ENCODE results near the gene DCHS1.

Gene DCHS1

DNA sequence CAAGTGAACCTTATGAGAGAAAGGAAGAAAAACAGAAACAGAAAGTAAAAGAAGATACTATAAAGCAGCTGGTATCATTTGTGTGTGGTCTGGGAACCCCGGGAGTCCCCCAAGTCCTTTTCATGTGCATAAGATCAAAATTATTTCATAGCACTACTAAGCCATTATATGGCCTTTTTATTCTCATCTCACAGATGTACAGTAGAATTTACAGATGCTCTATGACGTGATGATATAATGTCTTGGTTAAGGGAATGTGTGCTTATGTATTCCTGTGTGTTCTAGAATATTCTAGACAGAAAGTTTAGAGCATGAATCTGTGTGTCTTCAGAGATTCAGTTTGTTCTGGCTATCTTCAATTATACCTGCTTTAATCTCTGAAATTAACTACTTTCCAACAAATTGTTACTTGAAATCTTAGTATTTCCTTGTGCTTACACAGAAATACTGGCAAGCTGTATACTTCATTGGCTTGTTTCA is 27.8 kb downstream of the DCHS1 start:
- no peak for DNase-seq

DNA sequence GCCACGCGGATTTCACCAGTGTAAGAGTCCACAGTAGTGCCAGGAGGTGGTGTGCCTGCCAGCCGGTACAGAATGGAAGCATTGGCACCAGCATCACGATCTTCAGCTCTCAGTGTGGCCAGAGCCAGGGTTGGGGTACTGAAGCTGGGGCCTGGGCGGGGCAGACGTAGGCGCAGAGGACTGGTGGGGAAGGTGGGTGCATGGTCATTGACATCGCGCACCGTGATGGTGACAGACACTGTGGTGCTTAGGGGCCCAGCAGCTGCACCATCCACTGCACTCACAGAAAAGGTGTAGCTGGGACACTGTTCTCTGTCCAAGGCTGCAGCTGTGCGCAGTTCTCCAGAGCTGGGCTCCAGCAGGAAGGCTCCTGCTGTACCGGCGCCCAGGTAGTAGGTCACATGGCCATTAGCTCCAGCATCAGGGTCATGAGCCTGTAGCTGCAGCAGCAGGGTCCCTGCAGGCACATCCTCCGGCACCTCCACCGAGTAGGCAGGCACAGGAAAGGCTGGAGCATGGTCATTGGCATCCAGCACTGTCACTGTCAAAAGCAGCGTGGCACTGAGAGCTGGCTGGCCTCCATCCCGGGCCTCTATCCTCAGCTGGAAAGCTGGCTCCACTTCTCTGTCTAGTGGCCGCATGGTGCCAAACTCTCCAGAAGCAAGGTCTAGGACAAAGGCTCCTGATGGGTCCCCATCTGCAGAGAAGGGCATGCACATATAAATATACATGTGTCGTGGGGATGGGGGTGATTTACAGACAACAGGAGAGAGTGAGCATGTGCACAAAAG is 28.4 kb downstream of the DCHS1 start:
- no peak for DNase-seq

- DNase-seq, result no peak
Observed at GRCh38 chr11:6625832-6626420, 29.7 kb downstream of the DCHS1 start.

DNA sequence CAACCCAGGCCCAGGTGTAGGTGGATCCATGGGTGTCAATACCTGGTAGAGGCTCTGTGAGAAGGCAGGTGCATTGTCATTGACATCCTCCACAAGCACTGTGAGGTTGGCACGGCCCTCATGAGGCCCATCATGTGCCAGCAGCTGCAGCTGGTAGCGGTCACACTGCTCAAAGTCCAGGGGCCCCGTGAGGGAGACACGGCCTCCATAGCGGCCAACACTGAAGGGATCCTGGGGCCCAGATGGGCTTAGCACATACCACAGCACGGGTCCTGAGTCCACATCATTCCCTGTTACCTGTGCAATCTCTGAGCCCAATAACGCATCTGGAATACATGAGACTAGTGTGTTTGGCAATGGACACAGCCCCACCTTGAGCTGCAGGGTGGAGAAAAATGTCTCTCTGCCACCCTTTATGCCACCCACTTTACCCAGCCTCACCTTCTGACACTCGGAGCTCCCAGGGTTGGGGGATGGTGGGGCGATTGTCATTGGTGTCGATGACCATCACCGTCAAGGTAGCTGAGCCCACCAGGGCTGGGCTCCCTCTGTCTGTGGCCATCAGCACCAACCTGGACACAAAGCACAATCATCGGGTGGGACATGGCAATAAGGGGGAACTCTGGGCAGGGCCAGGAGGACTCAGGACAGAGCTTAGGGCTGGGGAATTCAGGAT is 30.3 kb downstream of the DCHS1 start:
- no peak for DNase-seq

DNA sequence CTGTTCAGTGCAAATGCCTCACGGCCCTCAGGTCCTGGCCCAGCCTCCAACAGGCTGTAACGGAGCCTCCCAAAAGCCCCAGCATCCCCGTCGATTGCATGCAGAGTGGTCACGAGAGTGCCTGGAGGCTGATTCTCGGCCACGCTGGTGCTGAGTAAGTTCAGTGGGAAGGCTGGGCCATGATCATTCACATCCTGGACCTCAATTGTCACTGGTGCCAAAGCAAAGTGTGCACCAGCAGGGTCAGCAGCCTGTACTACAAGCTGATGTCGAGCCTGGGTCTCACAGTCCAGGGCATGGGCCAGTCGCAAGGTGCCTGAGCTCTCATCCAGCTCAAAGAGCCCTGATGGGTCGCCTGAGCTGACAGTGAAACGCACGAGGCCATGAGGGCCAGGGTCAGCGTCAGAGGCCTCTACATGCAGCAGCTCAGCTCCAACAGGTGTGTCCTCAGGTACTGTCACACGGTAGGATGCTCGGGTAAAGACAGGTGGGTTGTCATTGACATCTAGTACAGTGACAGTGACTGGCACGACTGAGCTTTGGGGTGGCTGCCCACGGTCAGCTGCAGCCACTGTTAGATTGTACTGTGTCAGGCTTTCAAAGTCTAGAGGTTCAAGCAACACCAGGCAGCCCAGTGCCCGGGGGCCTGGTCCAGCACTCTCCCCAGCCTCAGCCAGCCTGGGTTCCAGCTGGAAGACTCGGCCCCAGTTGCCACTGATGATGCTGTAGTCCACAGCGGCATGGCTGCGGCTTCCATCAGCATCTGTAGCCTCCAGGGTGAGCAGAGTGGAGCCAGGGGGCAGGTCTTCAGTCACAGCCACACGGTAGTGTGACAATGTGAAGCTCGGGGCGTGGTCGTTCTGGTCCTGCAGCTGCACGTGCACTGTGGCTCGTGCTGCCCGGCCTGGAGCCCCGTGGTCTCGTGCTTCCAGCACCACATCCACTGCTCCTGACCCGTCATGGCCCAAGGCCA is 31.9 kb downstream of the DCHS1 start:
- no peak for DNase-seq

GRCh38 chr11:6622261-6623171 is 33.1 kb downstream of the DCHS1 start:
- DNase-seq, result no peak

- DNase-seq, result no peak
Observed at GRCh38 chr11:6621711-6622211, 33.8 kb downstream of the DCHS1 start.

GRCh38 chr11:6620636-6621035 is 35.0 kb downstream of the DCHS1 start:
- DNase-seq, result no peak

GRCh38 chr11:6619004-6619745 is 36.4 kb downstream of the DCHS1 start, which contains the start of gene TPP1:
Gene TPP1 (minus strand): TSS chr11:6619422. CDS start chr11:6619400, 22 bp downstream.
- DNase-seq, result peak; percentile 76 to 84

DNA sequence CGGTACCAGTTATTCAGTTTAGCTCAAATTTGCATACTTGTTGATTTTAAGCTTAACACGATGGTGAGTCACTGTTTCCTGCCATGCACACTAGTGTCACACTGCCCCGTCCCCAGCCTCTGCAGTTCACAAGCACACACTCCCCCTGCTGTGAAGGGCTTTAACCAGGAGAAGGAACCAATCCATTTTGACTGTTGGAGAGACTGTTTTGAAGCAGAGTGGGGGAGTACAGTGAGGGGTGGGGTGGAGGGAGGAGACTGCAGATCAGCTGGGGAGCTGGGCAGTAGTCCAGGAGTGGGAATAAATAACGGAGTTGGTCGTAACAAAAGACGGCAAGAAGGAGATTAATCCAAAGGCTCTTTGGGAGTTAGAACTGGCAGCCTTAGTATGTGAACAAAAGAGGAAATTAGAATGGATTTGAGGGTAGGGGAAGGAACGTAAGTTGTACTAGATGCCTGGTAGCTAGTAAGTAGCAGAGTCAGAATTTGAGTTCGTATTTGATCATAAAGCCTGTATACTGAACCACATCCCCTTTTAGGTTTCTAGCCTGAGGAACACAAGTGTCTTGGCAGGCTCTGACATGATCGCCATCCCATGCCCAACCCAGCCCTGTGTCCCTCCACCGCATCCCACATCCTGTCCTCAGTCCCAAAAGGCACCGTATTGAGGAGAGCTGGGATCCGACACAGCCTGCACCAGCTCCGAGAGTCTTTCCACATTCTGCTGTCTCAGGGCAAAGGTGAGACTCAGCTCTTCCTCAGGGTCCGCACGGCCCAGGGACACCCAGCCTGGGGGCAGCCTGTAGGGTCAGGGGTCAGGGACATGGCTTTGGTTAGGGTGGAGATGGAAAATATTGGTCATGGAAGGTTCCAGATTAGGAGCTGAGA is 37.2 kb downstream of the DCHS1 start:
- DNase-seq, result peak; percentile 33 to 35

DNA sequence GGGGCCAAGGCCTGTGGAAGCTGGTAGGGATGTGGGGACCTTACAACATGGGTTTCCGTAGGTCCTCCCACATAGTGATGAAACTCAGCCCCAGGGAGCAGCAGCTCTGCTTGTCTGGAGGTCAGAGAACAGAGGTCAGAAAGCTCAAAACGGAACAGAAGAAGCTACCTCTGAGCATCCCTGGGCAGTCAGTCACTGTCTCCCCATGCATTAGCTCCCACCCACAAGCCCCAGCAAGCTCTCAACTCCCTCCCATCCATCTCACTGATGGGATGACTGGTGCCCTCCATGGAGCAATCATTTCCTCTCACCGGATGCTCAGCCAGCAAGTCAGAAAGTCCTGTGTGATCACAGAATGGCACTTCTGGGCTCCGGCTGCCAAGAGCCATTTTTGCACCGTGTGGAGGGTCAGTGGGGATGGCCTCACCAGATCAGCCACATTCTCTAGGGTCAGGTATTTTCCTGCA is 38.3 kb downstream of the DCHS1 start:
- no peak for DNase-seq

GRCh38 chr11:6616596-6617250 is 38.9 kb downstream of the DCHS1 start:
- no peak for DNase-seq

- no peak for DNase-seq
Observed at GRCh38 chr11:6615882-6616585, 39.6 kb downstream of the DCHS1 start.

- DNase-seq, result no peak
Observed at GRCh38 chr11:6615046-6615445, 40.6 kb downstream of the DCHS1 start.

GRCh38 chr11:6614446-6614845 is 41.2 kb downstream of the DCHS1 start:
- DNase-seq, result no peak

DNA sequence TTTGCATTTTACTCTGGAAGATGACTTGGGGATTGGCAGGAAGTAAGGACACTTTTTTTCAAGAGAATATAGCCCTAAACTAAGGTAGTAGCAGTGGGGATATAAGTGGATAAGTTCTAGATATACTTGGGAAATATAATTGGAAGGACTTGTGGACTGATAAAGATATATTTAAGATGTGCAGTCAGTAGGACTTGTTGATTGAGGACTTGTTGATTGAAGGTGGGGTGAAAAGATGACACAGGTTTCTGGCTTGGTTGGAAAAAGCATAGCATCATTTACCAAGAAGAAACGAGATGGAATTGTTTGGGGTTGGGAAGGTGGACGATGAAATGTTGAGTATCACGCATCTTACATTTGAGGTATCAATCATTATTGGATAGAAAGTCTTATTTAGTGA is 42.1 kb downstream of the DCHS1 start:
- DNase-seq, result no peak

GRCh38 chr11:6612213-6613041 is 43.2 kb downstream of the DCHS1 start, which contains the start of gene TAF10:
Gene TAF10 (minus strand): TSS chr11:6612216. CDS start chr11:6612189, 27 bp downstream.
- peak; percentile 91 to 95 for DNase-seq

Measured in stimulated activated CD4-positive, alpha-beta T cell treated with anti-CD3 and anti-CD28 coated beads, Interleukin-2, amount 100 ng/mL, for 48 hours (primary cell).